Endometrium (tissue), 2 donors: ENCODE results near the gene CCDC33.

Experiments used
- FAIRE-seq: peaks from 2 replicates; lab custom pipeline; 2012; peaks lifted over from hg19 to GRCh38; lab: Jason Lieb, UNC
- donor health status: control.
- donor health status: control.

CCDC33 gene

GRCh38 chr15:74289671-74290070, 53.5 kb downstream of the CCDC33 start:
- FAIRE-seq = no peak

GRCh38 chr15:74290645-74291044, 54.5 kb downstream of the CCDC33 start:
- no peak for FAIRE-seq

- FAIRE-seq = no peak
Measured at GRCh38 chr15:74291101-74292071, 55.3 kb downstream of the CCDC33 start.

- FAIRE-seq = no peak
Measured at GRCh38 chr15:74293021-74293810, 57.1 kb downstream of the CCDC33 start.

DNA sequence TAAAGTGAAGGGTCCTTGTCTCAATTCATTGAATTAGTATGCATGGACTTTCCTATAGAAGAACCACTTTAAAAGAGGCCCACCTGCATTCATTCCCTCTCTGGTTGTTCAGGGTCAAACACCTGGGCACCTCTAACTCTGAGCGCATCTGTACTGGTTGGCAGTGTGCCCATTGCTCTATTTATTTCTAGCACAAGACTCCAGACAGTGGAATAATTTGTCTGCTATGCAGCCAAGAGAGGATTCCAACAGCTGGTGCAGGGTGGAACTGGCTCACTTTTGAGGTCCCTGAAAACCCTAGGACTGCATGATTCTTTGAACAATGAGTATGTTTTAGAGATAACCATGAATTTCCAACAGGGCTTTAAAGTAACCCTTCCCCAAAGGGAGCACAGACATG, 57.9 kb downstream of the CCDC33 start:
- no peak for FAIRE-seq

DNA sequence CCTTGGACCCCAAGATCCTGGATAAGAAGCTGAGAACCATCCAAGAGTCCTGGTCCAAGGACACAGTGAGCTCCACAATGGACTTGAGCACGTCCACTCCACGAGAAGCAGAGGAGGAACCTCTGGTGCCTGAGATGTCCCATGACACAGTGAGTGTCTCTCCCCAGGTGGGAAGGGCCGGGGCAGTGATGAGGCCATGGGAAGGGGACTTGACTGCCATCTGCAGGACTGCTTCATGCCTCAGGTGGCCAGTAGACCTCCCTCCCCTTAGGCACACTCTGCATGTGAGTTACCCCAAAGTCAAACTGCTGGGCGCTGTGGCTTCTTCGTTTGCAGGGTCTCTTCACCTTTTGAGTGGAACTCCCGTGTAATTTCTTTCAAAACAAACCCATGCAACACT, 59.7 kb downstream of the CCDC33 start:
- no peak for FAIRE-seq

DNA sequence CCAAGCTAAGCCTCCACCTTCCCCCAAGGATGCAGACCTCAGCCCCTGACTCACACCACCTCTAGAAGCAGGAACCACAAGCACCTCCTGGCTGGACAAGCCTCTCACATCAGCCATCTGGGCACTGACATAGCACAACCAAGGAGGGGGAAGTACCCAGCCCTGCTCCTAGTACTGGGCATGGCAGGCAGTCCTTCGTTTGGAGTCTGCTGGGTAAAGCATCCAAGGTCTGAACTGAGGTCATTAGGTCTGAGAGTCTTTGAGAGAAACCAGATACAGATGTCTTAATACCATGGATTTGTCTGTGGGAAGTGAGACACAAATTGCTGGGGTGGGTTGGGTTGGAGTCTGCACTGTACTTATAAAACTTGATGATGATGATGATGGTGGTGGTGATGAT, 61.8 kb downstream of the CCDC33 start:
- FAIRE-seq = no peak

DNA sequence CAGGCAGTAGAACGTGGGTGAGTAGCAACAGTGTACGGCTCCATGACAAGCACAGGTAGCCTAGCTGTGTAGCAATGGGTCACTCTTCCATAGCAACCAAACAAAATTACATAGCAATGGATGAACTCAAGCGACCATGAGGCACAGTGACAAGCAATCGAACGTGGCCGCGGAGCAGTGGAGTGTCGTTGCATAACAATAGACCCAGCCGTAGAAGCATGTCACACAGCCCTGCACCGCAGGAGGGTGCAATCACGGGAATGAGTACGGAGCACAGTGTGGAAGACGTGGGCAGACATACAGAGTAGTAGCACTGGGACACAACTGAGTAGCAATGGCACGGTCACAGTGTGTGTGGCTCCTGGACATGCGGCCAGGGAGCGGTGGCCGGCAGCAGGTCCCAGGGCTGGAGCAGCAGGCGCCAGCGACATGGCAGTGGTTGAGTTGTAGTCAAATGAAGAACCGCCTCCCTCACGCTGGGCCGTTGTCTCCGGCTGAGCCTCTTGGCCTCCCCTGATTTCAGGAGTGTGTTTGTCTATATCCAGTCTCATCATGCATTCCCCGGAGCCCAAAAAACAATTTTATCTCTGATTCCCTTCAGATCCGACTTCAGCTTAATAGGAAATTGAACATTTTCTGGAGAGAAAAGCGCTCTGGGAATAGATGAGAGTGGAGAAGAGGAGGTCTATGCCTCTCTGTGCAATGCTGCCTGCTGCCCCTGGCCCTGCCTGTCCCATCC, 64.1 kb downstream of the CCDC33 start:
- FAIRE-seq = no peak

DNA sequence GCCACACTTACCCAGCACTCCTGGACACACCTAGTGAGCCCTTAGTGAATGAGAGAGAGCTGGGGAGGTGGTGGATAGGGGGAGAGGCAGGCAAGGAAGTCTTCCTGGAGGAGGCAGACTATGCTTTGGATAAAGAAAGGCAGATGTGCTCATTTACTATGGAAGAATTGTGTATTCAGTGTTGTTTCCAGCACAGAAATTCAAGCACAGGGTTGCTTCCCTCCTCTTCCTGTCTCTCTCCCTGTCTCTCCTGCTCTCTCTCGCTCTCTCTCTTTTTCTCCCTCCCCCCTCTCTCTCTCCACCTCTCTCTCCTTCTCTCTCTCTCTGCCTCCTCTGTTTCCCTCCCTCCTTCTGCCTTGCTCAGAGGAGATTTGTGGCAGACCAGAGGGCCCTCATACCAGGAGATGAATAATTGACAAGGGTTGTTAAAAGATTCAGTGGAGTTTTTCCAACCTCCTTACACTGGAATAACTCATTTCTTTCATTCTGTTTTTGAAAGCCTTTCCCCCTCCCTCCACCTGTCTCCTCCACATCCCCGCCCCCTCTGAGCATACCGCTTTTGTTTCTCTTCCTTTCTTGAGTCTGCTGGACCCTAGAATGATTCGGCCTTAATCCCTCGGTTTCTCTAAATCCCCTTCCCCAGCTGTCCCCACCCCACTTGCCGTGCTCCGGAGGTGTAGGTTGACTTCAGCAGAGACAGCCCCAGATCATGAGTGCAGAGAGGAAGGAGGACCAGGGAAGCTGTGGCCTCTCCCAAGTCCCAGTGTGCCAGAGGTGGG, 65.6 kb downstream of the CCDC33 start:
- FAIRE-seq = no peak

- no peak for FAIRE-seq
Measured at GRCh38 chr15:74302821-74303359, 66.8 kb downstream of the CCDC33 start.

GRCh38 chr15:74303741-74304309, 67.7 kb downstream of the CCDC33 start:
- FAIRE-seq = no peak

- FAIRE-seq = no peak
Measured at GRCh38 chr15:74304431-74304830, 68.3 kb downstream of the CCDC33 start.

DNA sequence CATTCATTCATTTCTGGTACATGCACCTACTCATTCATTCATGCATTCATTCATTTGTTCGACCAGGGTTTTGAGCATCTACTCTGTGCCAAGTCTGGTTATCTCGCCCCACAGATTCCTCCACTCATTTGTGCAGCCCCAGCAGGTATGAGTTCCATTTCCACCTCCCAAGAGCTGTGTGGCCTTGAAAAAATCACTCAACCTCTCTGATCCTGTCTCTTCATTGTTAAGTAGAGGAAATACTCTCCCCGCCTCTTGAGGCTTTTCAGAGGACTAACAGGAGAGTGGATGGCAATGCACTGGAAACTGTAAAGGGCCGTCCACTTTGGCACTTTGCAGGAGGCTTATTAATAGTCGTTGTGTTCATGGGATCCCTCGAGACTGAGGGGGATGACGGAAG, 69.6 kb downstream of the CCDC33 start:
- no peak for FAIRE-seq

DNA sequence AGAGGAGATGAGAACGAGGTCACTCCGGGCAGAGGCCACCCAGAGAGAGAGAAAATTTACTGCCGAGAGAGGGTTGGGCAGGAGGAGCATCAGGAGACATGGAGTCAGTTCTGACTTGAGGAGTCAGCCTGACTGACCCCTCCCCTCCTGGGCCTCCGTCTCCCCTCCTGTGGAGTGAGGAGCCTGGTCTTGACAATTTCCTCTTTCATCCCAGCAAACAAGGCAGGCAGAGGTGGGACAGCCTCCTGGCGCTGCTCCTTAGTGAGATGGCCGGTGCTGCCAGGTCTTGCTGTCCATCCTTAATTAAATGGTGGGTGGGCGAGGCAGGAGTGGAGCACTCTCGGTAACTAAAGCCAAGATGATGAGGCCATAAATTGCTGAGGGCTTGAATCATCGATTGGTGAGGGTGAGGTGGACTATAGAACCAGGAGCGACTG, 70.7 kb downstream of the CCDC33 start:
- no peak for FAIRE-seq

DNA sequence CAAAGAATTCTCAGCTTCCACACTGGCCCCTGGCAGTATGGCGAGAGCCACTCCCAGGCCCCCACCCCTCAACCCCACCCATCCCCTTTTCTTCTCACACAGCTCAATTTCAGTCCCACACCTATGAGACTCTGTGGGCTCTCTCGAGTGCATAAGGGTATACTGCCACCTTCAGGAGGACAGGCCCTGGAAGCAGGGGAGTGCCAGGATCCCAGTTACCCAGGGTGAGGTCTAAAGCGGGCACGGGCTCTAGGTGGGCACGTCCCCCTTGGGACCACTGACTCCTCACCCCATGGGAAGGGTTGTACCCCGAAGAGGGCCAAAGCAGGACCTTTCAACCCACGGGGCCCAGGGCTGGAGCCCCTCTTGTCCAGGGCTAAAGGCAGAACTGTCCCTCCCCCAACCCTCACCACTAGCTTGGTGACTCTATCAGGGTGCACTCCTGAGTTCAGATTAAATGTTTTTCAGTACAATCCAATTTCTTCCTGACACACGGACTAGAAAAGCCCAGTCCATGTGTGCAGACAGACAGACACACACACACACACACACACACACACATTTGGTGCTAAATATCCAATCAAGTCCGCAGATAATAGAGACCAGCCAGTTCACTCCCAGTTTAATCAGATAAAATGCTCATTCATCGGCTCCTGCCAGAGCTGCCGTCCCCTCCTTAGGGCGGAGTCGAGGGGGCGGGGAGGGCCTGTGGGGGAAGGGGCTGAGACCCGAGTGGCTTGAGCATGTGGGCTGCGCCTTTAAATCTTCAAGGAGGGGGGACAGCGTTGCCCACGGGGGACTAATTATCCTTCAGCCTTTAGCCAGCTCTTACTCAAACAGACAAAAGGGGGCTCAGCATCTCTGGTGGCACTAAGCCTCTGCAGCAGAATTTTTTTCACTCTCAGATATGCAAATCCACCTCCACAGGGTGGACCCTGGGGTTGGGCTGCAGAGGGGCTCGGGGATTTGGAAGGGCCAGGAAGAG, 72.0 kb downstream of the CCDC33 start:
- no peak for FAIRE-seq

DNA sequence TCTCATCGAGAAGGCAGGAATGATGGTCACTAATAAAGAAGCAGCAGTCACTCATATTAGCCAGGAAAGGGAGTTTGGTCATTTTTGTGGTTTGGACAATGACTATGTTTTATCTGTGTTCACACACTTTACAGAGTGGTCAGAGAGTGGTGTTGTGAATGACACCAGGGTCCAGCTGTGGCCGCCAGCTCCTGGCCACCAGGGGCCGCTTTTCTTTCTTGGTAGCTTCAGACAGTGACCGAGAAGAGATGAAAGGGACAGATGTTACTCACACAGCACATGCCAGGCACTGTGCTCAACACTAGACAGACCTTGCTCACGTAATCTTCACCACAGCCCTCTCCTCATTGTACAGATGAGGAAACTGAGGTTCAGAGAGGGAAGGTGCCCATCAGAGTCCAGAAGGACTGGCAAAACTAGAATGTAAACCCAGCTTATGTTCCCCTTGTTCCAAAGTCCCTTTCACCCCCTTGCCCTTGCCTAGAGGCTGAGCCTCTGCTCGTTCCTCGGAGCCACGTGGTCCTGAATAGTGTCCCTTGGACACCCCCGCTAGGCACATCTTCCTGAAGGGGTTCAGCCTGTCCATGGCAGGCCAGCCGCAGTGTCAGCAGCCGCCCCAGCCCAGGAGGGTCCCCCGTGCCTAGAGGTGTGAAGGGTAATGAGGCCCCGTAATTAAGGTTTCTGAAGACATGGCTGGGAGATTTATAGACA, 75.8 kb downstream of the CCDC33 start:
- FAIRE-seq = no peak

GRCh38 chr15:74312445-74313007, 76.4 kb downstream of the CCDC33 start:
- FAIRE-seq = no peak

DNA sequence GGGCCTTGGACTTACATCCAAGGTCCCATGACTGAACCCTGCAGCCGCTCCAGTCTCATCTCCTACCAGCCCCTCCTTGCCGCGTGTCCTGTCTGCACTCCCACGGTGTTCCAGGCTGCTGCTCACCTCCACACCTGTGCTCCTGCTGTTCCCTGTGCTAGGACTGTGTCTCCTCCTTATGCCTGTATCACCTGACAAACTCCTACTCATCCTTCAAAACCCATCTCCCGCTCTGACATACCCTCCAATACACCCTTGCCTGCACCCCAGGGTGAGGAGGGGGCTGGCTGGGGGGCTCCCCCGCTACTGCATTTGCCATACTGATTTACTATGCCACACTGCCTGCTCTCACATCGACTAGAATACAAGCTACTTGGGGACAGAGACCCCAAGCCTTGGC, 77.8 kb downstream of the CCDC33 start:
- no peak for FAIRE-seq
